Lower leg skin (tissue), 4 donors: ENCODE measurements around the gene ARIH1. TPM values are rescaled to one million over a fixed set of nuclear protein-coding genes. Genes with fewer than 3 reads are reported as not detected.

Experiments
- DNase-seq, 2 donors: peaks; one replicate each; pipeline ENCODE4 v3.0.0-alpha.2; 2019; ENCODE audit warnings: low spot score in 2 of 2
- H3K4me3 ChIP-seq: fragments of 200-600 bp; sonication (generic); 2 replicates; pipeline ENCODE4 v1.5.1; 2017; ENCODE audit warnings: mild to moderate bottlenecking, low read depth; ENCODE audit not compliant: poor library complexity, severe bottlenecking
- POLR2A ChIP-seq, 2 donors: fragments of 450-650 bp; IDR thresholded peaks; one replicate each; pipeline ENCODE4 v1.6.1; 2016 to 2017; ENCODE audit warnings: antibody characterized with exemption in 2 of 2, mild to moderate bottlenecking in 1 of 2, moderate library complexity in 1 of 2
- WGBS, 2 donors: methylation state at CpG; one replicate each; pipeline ENCODE4 v1.1.5; 2018; 5-methylcytosine and 5-hydroxymethylcytosine counted together
- intact Hi-C: fragments of 100-400 bp; cut with DNase I; formaldehyde crosslinking; loops from one replicate; pipeline ENCODE4 v1.15.0; 2023; ENCODE audit warnings: low total_unique reads
- total RNA-seq, 4 donors: library from RNA; depleted of rRNA; stranded (reverse); fragments of >200 nt; gene quantifications; one replicate each; pipeline ENCODE4 v1.1.0, GENCODE V29; 2016
- TF ChIP-seq, protein P1 (sequence below), 3 donors: fragments of 450-650 bp; IDR thresholded peaks; one replicate each; pipeline ENCODE4 v1.5.1; 2016; ENCODE audit warnings: antibody characterized with exemption in 3 of 3, mild to moderate bottlenecking in 3 of 3, moderate library complexity in 2 of 3

ARIH1 gene
- total RNA-seq, 4 donors from 2014 or later: 71.8 to 126 (median 114) TPM

- WGBS, 2 donors: 82 to 84% methylated on average over 6 of the region's 6 CpGs
- TF ChIP-seq POLR2A (IDR thresholded peaks at IDR 0.05): no peak
- TF ChIP-seq, protein P1, sequence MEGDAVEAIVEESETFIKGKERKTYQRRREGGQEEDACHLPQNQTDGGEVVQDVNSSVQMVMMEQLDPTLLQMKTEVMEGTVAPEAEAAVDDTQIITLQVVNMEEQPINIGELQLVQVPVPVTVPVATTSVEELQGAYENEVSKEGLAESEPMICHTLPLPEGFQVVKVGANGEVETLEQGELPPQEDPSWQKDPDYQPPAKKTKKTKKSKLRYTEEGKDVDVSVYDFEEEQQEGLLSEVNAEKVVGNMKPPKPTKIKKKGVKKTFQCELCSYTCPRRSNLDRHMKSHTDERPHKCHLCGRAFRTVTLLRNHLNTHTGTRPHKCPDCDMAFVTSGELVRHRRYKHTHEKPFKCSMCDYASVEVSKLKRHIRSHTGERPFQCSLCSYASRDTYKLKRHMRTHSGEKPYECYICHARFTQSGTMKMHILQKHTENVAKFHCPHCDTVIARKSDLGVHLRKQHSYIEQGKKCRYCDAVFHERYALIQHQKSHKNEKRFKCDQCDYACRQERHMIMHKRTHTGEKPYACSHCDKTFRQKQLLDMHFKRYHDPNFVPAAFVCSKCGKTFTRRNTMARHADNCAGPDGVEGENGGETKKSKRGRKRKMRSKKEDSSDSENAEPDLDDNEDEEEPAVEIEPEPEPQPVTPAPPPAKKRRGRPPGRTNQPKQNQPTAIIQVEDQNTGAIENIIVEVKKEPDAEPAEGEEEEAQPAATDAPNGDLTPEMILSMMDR (IDR thresholded peaks at IDR 0.05): no peak
- intact Hi-C loops: no loop called here
- no peak overlapping the region for H3K4me3 ChIP-seq
- no peak for DNase-seq
These were observed 23.3 kb upstream of the ARIH1 start for GRCh38 chr15:72450805-72451204.

GRCh38 chr15:72451224-72451623 is 22.9 kb upstream of the ARIH1 start:
- no peak overlapping the region for H3K4me3 ChIP-seq
- intact Hi-C loops: no loop called here
- 69 to 73% methylated on average over 9 of the region's 9 CpGs for WGBS, 2 donors
- no peak for DNase-seq
- TF ChIP-seq, protein P1 (IDR thresholded peaks at IDR 0.05): no peak
- no peak for TF ChIP-seq POLR2A (IDR thresholded peaks at IDR 0.05)

DNA sequence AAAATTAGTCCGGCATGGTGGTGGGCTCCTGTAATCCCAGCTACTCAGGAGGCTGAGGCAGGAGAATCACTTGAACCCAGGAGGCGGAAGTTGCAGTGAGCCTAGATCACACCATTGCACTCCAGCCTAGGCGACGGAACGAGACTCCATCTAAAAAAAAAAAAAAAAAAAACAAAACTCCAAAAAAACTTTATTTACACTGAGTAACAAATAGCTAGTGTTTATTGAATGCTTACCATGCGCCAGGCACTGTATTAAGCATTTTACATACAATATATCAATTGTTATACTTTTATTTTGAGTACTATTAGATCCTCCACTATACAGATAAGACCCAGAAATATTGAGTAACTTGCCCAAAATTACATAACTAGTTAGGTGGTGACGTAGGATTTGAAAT is 17.4 kb upstream of the ARIH1 start:
- DNase-seq: no peak

DNA sequence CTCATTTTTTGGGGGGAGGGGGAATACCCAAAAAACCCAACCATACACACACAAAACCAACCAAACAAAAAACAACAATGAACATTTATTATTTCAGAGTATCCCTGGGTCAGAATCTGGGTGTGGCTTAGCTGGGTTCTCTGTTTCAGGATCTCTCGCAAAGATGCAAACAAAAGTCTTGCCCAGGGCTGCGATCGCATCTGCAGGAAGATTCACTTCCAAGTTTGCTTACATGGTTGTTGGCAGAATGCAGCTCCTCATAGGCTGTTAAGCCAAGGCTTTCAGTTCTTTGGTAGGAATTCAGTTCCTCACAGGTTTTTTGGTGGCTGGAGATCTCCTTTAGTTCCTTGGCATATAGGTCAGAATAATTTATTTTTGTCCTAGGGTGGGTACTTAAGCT is 13.7 kb upstream of the ARIH1 start:
- WGBS, 2 donors: 73 to 81% methylated on average over 3 of the region's 3 CpGs
- no peak for DNase-seq
- intact Hi-C loops: no loop called here
- TF ChIP-seq, protein P1 (IDR thresholded peaks at IDR 0.05): no peak
- TF ChIP-seq POLR2A (IDR thresholded peaks at IDR 0.05): no peak
- no peak overlapping the region for H3K4me3 ChIP-seq

More for the DNA sequence above, 17.4 kb upstream of the ARIH1 start:
- TF ChIP-seq, protein P1 (IDR thresholded peaks at IDR 0.05): no peak
- no peak for TF ChIP-seq POLR2A (IDR thresholded peaks at IDR 0.05)
- H3K4me3 ChIP-seq: no peak overlapping the region
- intact Hi-C loops: no loop called here
- WGBS, 2 donors: 94% methylated on average over 7 of the region's 7 CpGs

GRCh38 chr15:72463702-72464101 is 10.4 kb upstream of the ARIH1 start:
- TF ChIP-seq POLR2A (IDR thresholded peaks at IDR 0.05): no peak
- TF ChIP-seq, protein P1 (IDR thresholded peaks at IDR 0.05): no peak
- 91 to 95% methylated on average over 2 of the region's 2 CpGs for WGBS, 2 donors
- H3K4me3 ChIP-seq: no peak overlapping the region
- no peak for DNase-seq
- intact Hi-C loops: no loop called here

- no peak overlapping the region for H3K4me3 ChIP-seq
These were observed 9.9 kb upstream of the ARIH1 start for GRCh38 chr15:72464251-72464650.

More at GRCh38 chr15:72464251-72464650, 9.9 kb upstream of the ARIH1 start:
- intact Hi-C loops: no loop called here
- no peak for TF ChIP-seq POLR2A (IDR thresholded peaks at IDR 0.05)
- TF ChIP-seq, protein P1 (IDR thresholded peaks at IDR 0.05): no peak
- WGBS, 2 donors: 89% methylated on average over 7 of the region's 7 CpGs
- DNase-seq: no peak
